Spinal cord (tissue), 10 donors: ENCODE results near the gene PDCD6IP. TPM values are rescaled to one million over a fixed set of nuclear protein-coding genes. Genes with fewer than 3 reads are reported as not detected.

Source experiments
- DNase-seq, 6 donors: peaks; one replicate each; pipeline versions ENCODE4 v3.0.0 to v3.0.0-alpha.2; 2013 to 2015; ENCODE audit warnings: low spot score in 6 of 6, low read depth in 4 of 6
- H3K27ac ChIP-seq: one replicate; pipeline ENCODE4 v1.5.1; 2013; ENCODE audit warnings: low read depth, low read length, control low read depth
- H3K27me3 ChIP-seq: one replicate; pipeline ENCODE4 v1.6.1; 2013; ENCODE audit warnings: low read length; ENCODE audit not compliant: control insufficient read depth, insufficient read depth
- H3K36me3 ChIP-seq: one replicate; pipeline ENCODE4 v1.6.1; 2013; ENCODE audit warnings: low read length; ENCODE audit not compliant: control insufficient read depth, insufficient read depth
- H3K4me1 ChIP-seq: one replicate; pipeline ENCODE4 v1.6.1; 2013; ENCODE audit warnings: low read length; ENCODE audit not compliant: control insufficient read depth, insufficient read depth
- H3K4me3 ChIP-seq: one replicate; pipeline ENCODE4 v1.5.1; 2013; ENCODE audit warnings: low read depth, low read length, control low read depth
- H3K9me3 ChIP-seq: one replicate; pipeline ENCODE4 v1.6.1; 2013; ENCODE audit warnings: low read length; ENCODE audit not compliant: control insufficient read depth, insufficient read depth
- WGBS: methylation state at CpG from one replicate; pipeline ENCODE4 v1.1.5; 2013; ENCODE audit warnings: missing lambda C conversion rate; ENCODE audit not compliant: insufficient coverage; 5-methylcytosine and 5-hydroxymethylcytosine counted together
- polyA plus RNA-seq, 2 donors: library from polyadenylated mRNA; unstranded; fragments of 120-200 nt; gene quantifications; one replicate each; pipeline ENCODE4 v1.2.1, GENCODE V29; 2013; ENCODE audit not compliant: insufficient read length in 2 of 2
- total RNA-seq, 2 donors: library from RNA; depleted of rRNA in 1 of 2; stranded (reverse); fragments of 120-200 nt in 1 of 2; fragments of >200 nt in 1 of 2; gene quantifications; one replicate each; pipeline versions ENCODE4 v1.2.3 to v1.2.4, GENCODE V29; 2013 to 2014
- donor health status: healthy.

Gene PDCD6IP
- total and polyA plus RNA-seq, 4 donors = 111 to 155 (median 144) TPM

DNA sequence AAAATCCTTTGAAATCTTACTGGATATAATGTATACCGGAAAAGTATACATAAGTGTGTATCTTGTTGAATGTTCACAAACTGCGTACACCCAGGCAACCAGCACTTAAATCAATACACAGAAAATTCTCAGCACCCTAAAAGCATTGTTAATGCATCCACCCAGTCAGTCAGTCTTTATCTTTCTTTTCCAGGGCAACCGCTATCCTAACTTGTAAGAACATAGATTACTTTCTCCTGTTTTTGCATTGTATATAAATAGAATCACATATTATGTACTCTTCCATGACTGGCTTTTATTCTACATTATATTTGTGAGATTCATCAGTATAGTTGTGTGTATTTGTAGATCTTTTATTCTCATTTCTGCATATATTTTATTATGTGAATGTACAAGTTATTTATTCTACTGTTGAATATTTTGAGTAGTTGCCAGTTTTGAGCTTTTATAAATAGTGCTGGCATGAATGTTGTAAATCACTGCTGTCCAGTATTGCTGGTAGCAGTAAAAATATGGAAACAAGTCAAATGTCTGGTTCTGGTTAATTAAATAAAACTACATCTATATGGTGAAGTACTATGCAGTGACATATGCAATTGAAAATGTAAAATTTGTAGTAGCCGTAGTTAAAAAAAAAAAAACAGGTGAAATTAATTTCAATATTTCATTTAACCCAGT, 62.1 kb downstream of the PDCD6IP start:
- Histone ChIP-seq H3K4me1 (no peaks in the 10 kb centered on the region), H3K27ac (no peak overlapping the region), H3K4me3 (no peak overlapping the region), H3K9me3 (no peaks in the 10 kb centered on the region), H3K36me3 (peaks cover 11% of the 10 kb centered on the region), H3K27me3 (no peaks in the 10 kb centered on the region)
- no peak for DNase-seq
- no CpG with 5 or more reads among the region's 4 CpGs for WGBS

GRCh38 chr3:33865133-33865532, 66.7 kb downstream of the PDCD6IP start:
- Histone ChIP-seq H3K36me3 (peaks cover 4% of the 10 kb centered on the region), H3K27ac (no peak overlapping the region), H3K27me3 (no peaks in the 10 kb centered on the region), H3K9me3 (no peaks in the 10 kb centered on the region), H3K4me1 (no peaks in the 10 kb centered on the region), H3K4me3 (no peak overlapping the region)
- no peak for DNase-seq
- WGBS = 92% methylated on average over 2 of the region's 4 CpGs

GRCh38 chr3:33868309-33868708, 69.9 kb downstream of the PDCD6IP start:
- DNase-seq = no peak
- WGBS = 57% methylated on average over 1 of the region's 1 CpG
- Histone ChIP-seq H3K27me3 (no peaks in the 10 kb centered on the region), H3K27ac (no peak overlapping the region), H3K9me3 (no peaks in the 10 kb centered on the region), H3K36me3 (peaks cover 4% of the 10 kb centered on the region), H3K4me1 (no peaks in the 10 kb centered on the region), H3K4me3 (no peak overlapping the region)

- Histone ChIP-seq H3K4me1 (no peaks in the 10 kb centered on the region), H3K4me3 (no peak overlapping the region), H3K9me3 (no peaks in the 10 kb centered on the region), H3K27me3 (no peaks in the 10 kb centered on the region), H3K27ac (no peak overlapping the region), H3K36me3 (peaks cover 4% of the 10 kb centered on the region)
- no peak for DNase-seq
- 76% methylated on average over 4 of the region's 7 CpGs for WGBS
Observed at GRCh38 chr3:33869977-33870376, 71.5 kb downstream of the PDCD6IP start.

DNA sequence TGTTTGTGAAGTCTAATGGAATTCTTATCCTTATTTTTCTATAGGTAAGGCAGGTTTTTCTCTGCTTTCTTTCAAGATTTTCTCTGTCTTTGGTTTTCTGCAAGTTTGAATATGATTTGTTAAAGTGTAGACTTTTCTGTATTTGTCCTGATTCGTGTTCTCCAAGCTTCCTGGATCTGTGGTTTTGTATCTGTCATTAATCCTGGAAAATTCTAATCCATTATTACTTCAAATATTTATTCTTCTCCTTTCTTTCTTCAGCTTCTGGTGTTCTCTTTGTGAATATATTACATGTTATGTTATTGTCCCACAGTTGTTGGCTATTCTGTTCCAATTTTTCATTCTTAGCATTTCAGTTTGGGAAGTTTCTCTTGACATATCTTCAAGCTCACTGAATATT, 76.4 kb downstream of the PDCD6IP start:
- no peaks in the 10 kb centered on the region for H3K27me3 ChIP-seq
- no CpG with 5 or more reads among the region's 1 CpG for WGBS
- DNase-seq = no peak
- no peaks in the 10 kb centered on the region for H3K9me3 ChIP-seq
- H3K4me3 ChIP-seq = no peak overlapping the region
- H3K4me1 ChIP-seq = no peaks in the 10 kb centered on the region
- H3K36me3 ChIP-seq = no peaks in the 10 kb centered on the region
- no peak overlapping the region for H3K27ac ChIP-seq

DNA sequence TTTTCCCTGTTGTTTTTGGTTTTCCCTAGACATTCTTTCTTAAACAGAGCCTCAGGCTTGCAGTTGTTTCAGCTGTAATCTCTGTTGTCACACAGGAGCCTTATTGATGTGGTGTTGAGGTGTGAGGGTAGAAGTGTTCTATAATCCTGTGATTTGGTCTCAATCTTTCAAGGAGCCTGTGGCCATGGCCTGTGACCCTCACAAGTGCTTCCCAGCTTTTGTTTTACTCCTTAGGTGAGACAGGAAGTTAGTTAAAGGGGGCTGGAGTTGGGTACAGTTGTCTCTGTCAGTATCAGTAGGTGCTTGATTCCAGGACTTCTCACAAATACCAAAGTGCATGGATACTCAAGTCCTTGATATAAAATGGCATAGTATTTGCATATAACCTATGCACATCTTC, 77.2 kb downstream of the PDCD6IP start:
- Histone ChIP-seq H3K9me3 (no peaks in the 10 kb centered on the region), H3K27ac (no peak overlapping the region), H3K4me3 (no peak overlapping the region), H3K4me1 (no peaks in the 10 kb centered on the region), H3K27me3 (no peaks in the 10 kb centered on the region), H3K36me3 (no peaks in the 10 kb centered on the region)
- DNase-seq = no peak

- H3K9me3 ChIP-seq = no peaks in the 10 kb centered on the region
- H3K4me1 ChIP-seq = no peaks in the 10 kb centered on the region
- H3K27me3 ChIP-seq = no peaks in the 10 kb centered on the region
- DNase-seq = no peak
- H3K27ac ChIP-seq = no peak overlapping the region
- no peak overlapping the region for H3K4me3 ChIP-seq
- H3K36me3 ChIP-seq = no peaks in the 10 kb centered on the region
- 100% methylated on average over 2 of the region's 3 CpGs for WGBS
Observed at GRCh38 chr3:33877187-33877586, 78.8 kb downstream of the PDCD6IP start.

DNA sequence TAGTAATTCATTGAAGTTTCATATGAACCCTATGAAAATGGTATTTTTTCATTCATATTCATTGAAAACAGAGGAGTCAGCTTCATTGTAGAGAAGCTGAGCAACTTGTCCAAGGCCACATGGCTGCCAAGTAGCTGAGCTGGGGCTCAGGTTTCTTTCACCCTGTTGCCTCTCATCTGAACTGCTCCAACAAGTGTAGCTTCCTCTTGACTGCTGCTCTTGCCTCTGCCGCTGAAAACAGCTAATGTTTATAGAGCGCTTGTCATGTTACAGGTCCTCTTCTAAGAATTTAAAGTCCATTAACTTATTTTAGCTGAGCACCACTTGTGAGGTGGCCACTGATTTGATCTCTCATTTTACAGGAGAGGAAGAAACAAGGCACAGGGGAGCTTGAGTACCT, 81.1 kb downstream of the PDCD6IP start:
- no CpG with 5 or more reads among the region's 2 CpGs for WGBS
- no peaks in the 10 kb centered on the region for H3K36me3 ChIP-seq
- H3K4me3 ChIP-seq = no peak overlapping the region
- no peak overlapping the region for H3K27ac ChIP-seq
- no peaks in the 10 kb centered on the region for H3K27me3 ChIP-seq
- no peaks in the 10 kb centered on the region for H3K9me3 ChIP-seq
- H3K4me1 ChIP-seq = peaks cover 4% of the 10 kb centered on the region
- DNase-seq = no peak

DNA sequence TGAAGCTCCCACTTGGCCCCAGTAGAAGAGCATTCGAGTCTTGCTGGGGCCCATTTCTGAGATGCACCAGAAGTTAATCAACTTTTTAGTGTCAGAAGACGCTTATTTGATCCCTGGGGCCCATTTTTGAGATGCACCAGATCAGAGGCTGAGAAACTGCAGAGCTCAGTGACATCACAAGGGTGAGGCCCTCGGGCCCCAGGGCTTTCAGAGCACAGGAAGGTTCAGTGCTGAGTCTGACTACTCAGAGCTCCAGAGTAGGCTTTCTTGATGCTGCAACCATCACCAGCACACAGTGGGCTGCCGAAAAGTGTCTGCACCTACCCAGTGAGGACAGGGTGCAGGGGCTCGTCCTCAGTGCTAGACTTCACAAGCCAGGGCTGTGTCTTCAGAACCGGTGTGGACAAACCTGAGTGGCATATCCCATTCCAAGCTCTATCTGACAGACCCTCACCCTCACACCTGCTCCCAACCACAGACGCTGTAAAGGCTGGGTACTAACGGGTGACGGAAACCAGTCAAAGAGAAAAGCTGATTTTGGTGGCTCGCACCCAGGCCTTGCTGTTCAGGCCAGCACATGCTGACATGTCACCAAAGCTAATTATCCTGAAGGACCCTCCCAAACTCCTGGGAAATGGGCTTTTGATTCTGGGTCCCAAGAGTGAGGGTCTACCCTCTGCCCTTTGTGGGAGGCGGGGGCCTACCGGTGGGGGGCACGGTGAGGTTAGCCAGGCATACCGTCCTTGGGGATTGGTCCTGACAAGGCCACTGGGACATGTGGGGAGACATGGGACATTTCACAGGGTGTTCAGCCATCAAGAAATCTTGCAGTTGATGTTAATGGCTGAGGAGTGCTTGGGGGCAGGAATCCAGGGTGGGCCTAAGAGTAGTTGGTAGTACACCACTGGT, 83.0 kb downstream of the PDCD6IP start:
- DNase-seq = no peak
- Histone ChIP-seq H3K9me3 (no peaks in the 10 kb centered on the region), H3K36me3 (no peaks in the 10 kb centered on the region), H3K4me3 (no peak overlapping the region), H3K27ac (no peak overlapping the region), H3K4me1 (peaks cover 4% of the 10 kb centered on the region), H3K27me3 (no peaks in the 10 kb centered on the region)
- 93% methylated on average over 13 of the region's 14 CpGs for WGBS

DNA sequence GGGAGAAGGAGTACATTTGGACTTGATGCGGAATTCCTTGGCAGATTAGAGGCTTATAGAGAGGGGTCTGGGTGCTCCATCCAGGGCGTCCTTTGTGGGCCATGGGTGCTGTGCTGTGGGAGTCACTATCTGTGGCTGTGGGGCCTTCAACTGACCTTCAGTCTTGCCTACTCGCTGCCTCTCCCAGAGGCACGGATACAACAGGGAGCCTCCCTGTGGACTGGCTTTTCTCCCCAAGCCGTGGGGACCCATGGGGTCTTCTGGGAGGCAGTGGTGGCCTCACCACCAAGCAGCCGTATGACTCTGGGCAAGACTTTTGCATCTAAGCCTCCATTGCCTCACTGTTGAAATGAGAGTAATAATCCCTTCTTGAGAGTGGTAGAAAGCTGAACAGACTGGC, 83.9 kb downstream of the PDCD6IP start:
- H3K9me3 ChIP-seq = no peaks in the 10 kb centered on the region
- no peak for DNase-seq
- H3K36me3 ChIP-seq = no peaks in the 10 kb centered on the region
- H3K4me1 ChIP-seq = peaks cover 4% of the 10 kb centered on the region
- H3K4me3 ChIP-seq = no peak overlapping the region
- no peaks in the 10 kb centered on the region for H3K27me3 ChIP-seq
- no peak overlapping the region for H3K27ac ChIP-seq
- 94% methylated on average over 5 of the region's 6 CpGs for WGBS
